ENCODE results near the gene CAB39L.

DNA sequence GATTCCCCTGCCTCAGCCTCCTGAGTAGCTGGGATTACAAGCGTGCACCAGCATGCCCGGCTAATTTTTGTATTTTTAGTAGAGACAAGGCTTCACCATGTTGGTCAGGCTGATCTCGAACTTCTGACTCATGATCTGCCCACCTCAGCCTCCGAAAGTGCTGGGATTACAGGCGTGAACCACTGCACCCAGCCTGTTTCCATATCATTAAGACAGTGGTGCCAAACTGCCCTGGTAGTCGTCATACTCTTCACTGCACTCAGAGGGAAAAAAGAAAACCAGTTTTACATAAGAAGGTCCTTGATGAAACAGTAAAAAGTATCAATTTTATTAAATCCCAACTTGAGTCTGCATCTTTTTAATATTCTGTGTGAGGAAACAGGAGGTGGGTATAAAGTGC, 181.2 kb downstream of the CAB39L start:
- TF ChIP-seq, protein P1, sequence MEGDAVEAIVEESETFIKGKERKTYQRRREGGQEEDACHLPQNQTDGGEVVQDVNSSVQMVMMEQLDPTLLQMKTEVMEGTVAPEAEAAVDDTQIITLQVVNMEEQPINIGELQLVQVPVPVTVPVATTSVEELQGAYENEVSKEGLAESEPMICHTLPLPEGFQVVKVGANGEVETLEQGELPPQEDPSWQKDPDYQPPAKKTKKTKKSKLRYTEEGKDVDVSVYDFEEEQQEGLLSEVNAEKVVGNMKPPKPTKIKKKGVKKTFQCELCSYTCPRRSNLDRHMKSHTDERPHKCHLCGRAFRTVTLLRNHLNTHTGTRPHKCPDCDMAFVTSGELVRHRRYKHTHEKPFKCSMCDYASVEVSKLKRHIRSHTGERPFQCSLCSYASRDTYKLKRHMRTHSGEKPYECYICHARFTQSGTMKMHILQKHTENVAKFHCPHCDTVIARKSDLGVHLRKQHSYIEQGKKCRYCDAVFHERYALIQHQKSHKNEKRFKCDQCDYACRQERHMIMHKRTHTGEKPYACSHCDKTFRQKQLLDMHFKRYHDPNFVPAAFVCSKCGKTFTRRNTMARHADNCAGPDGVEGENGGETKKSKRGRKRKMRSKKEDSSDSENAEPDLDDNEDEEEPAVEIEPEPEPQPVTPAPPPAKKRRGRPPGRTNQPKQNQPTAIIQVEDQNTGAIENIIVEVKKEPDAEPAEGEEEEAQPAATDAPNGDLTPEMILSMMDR (conservative IDR thresholded peaks at IDR 0.05; ENCODE audit: low read length): no peak
- TF ChIP-seq EZH2phosphoT487 (IDR thresholded peaks at IDR 0.05; ENCODE audit: borderline replicate concordance, low read depth, low read length): no peak
